ENCODE results near the gene ANG.

ANG gene

GRCh38 chr14:20675669-20676068 lies 12.9 kb upstream of the ANG start:
- in situ Hi-C loops (cut with HindIII; ENCODE audit: low sequenced_read_pairs) = no loop called here

- in situ Hi-C loops (cut with HindIII; ENCODE audit: low sequenced_read_pairs) = no loop called here
These were observed 12.5 kb upstream of the ANG start for GRCh38 chr14:20676072-20676471.

- in situ Hi-C loops (cut with HindIII; ENCODE audit: low sequenced_read_pairs) = no loop called here
These were observed 8.7 kb upstream of the ANG start for GRCh38 chr14:20679907-20680306.

- in situ Hi-C loops (cut with HindIII; ENCODE audit: low sequenced_read_pairs) = no loop called here
These were observed 8.2 kb upstream of the ANG start for GRCh38 chr14:20680363-20680762.

GRCh38 chr14:20680843-20681347 lies 7.7 kb upstream of the ANG start:
- in situ Hi-C loops (cut with HindIII; ENCODE audit: low sequenced_read_pairs) = no loop called here

- in situ Hi-C loops (cut with HindIII; ENCODE audit: low sequenced_read_pairs) = no loop called here
These were observed 7.0 kb upstream of the ANG start for GRCh38 chr14:20681348-20682126.

- in situ Hi-C loops (cut with HindIII; ENCODE audit: low sequenced_read_pairs) = no loop called here
These were observed 6.5 kb upstream of the ANG start for GRCh38 chr14:20682127-20682434.

GRCh38 chr14:20682435-20683124 lies 6.0 kb upstream of the ANG start:
- in situ Hi-C loops (cut with HindIII; ENCODE audit: low sequenced_read_pairs) = no loop called here

- in situ Hi-C loops (cut with HindIII; ENCODE audit: low sequenced_read_pairs) = no loop called here
These were observed 5.3 kb upstream of the ANG start for GRCh38 chr14:20683125-20683890.

GRCh38 chr14:20683891-20684661 lies 4.5 kb upstream of the ANG start, which contains the start of gene RNASE4:
TSS of gene RNASE4 (plus strand) at chr14:20684560. CDS start at chr14:20699372, 14,812 bp downstream.
- in situ Hi-C loops (cut with HindIII; ENCODE audit: low sequenced_read_pairs) = no loop called here

- in situ Hi-C loops (cut with HindIII; ENCODE audit: low sequenced_read_pairs) = no loop called here
These were observed 3.7 kb upstream of the ANG start for GRCh38 chr14:20684662-20685456.

- in situ Hi-C loops (cut with HindIII; ENCODE audit: low sequenced_read_pairs) = no loop called here
These were observed 2.0 kb upstream of the ANG start for GRCh38 chr14:20686386-20687143.

- in situ Hi-C loops (cut with HindIII; ENCODE audit: low sequenced_read_pairs) = no loop called here
These were observed 1.0 kb upstream of the ANG start for GRCh38 chr14:20687362-20688166.

GRCh38 chr14:20690848-20691640 lies 2.5 kb downstream of the ANG start:
- in situ Hi-C loops (cut with HindIII; ENCODE audit: low sequenced_read_pairs) = no loop called here

GRCh38 chr14:20692116-20692751 lies 3.7 kb downstream of the ANG start:
- in situ Hi-C loops (cut with HindIII; ENCODE audit: low sequenced_read_pairs) = no loop called here

- in situ Hi-C loops (cut with HindIII; ENCODE audit: low sequenced_read_pairs) = no loop called here
These were observed 8.2 kb downstream of the ANG start for GRCh38 chr14:20696764-20697163.

Data from DLD1 (cell line).